Astrocyte (in vitro differentiated cells and primary cell): ENCODE measurements around the gene ARR3. TPM values are rescaled to one million over a fixed set of nuclear protein-coding genes. Genes with fewer than 3 reads are reported as not detected.

Experiments used
- DNase-seq: peaks from one replicate; pipeline ENCODE4 v3.0.0-alpha.2; 2010; ENCODE audit warnings: low read depth
- FAIRE-seq: peaks from 2 replicates; lab custom pipeline; 2011; peaks lifted over from hg19 to GRCh38; lab: Jason Lieb, UNC
- H2AFZ ChIP-seq: 2 replicates; pipeline ENCODE4 v1.6.0; 2012; ENCODE audit warnings: low read depth, low read length, inconsistent platforms
- H3K27ac ChIP-seq: 2 replicates; pipeline ENCODE4 v1.5.1; 2011; ENCODE audit warnings: low read depth, low read length, inconsistent platforms
- H3K27me3 ChIP-seq: 2 replicates; pipeline ENCODE4 v1.6.0; 2011; ENCODE audit warnings: low read length, inconsistent platforms; ENCODE audit not compliant: insufficient read depth
- H3K36me3 ChIP-seq: 2 replicates; pipeline ENCODE4 v1.5.1; 2011; ENCODE audit warnings: low read length, inconsistent platforms; ENCODE audit not compliant: insufficient read depth
- H3K4me1 ChIP-seq: 2 replicates; pipeline ENCODE4 v1.5.1; 2011; ENCODE audit warnings: low read length, inconsistent platforms; ENCODE audit not compliant: insufficient read depth
- H3K4me2 ChIP-seq: 2 replicates; pipeline ENCODE4 v1.6.0; 2012; ENCODE audit warnings: low read length, inconsistent platforms
- H3K4me3 ChIP-seq: 2 replicates; pipeline ENCODE4 v1.5.1; 2011; ENCODE audit warnings: low read depth, mild to moderate bottlenecking, low read length, inconsistent platforms; ENCODE audit not compliant: insufficient read depth
- H3K79me2 ChIP-seq: 2 replicates; pipeline ENCODE4 v1.6.0; 2012; ENCODE audit warnings: mild to moderate bottlenecking, low read length, inconsistent platforms; ENCODE audit not compliant: insufficient read depth
- H3K9ac ChIP-seq: 2 replicates; pipeline ENCODE4 v1.6.0; 2012; ENCODE audit warnings: mild to moderate bottlenecking, low read length, inconsistent platforms
- H3K9me3 ChIP-seq: 2 replicates; pipeline ENCODE4 v1.5.1; 2012; ENCODE audit warnings: low read depth, mild to moderate bottlenecking, low read length, inconsistent platforms; ENCODE audit not compliant: insufficient read depth
- H4K20me1 ChIP-seq: 2 replicates; pipeline ENCODE4 v1.6.0; 2012; ENCODE audit warnings: low read length, inconsistent platforms; ENCODE audit not compliant: insufficient read depth
- H3K27ac Mint-ChIP-seq: one replicate; pipeline ENCODE4 v1.8.0; 2021; ENCODE audit warnings: mild to moderate bottlenecking, mixed read lengths; ENCODE audit not compliant: unreplicated experiment
- H3K27me3 Mint-ChIP-seq: one replicate; pipeline ENCODE4 v1.8.0; 2021; ENCODE audit warnings: low read depth, mixed read lengths; ENCODE audit not compliant: unreplicated experiment
- H3K36me3 Mint-ChIP-seq: one replicate; pipeline ENCODE4 v1.8.0; 2021; ENCODE audit warnings: low read depth, mixed read lengths; ENCODE audit not compliant: unreplicated experiment
- H3K4me1 Mint-ChIP-seq: one replicate; pipeline ENCODE4 v1.8.0; 2021; ENCODE audit warnings: low read depth, mixed read lengths; ENCODE audit not compliant: unreplicated experiment
- H3K4me3 Mint-ChIP-seq: one replicate; pipeline ENCODE4 v1.8.0; 2021; ENCODE audit warnings: mild to moderate bottlenecking, moderate library complexity, mixed read lengths; ENCODE audit not compliant: unreplicated experiment
- H3K9me3 Mint-ChIP-seq: one replicate; pipeline ENCODE4 v1.8.0; 2021; ENCODE audit warnings: mild to moderate bottlenecking, mixed read lengths; ENCODE audit not compliant: unreplicated experiment
- CTCF ChIP-seq: IDR thresholded peaks from 2 replicates; pipeline ENCODE4 v1.5.1; 2011; ENCODE audit warnings: low read depth, mild to moderate bottlenecking, inconsistent platforms, low read length, moderate library complexity; ENCODE audit not compliant: insufficient read depth
- EZH2 ChIP-seq: IDR thresholded peaks from 2 replicates; pipeline ENCODE4 v1.6.1; 2012; ENCODE audit warnings: mild to moderate bottlenecking, low read length, inconsistent platforms; ENCODE audit not compliant: insufficient read depth
- total RNA-seq: library from RNA; stranded (reverse); gene quantifications from 2 replicates; pipeline ENCODE4 v1.2.1, GENCODE V29; 2021

ARR3 gene
- total RNA-seq, 1 donor from 2014 or later: not detected

GRCh38 chrX:70244881-70245280 is 23.3 kb upstream of the ARR3 start:
- Histone ChIP-seq H3K27me3 (no peaks in the 10 kb centered on the region), H4K20me1 (no peaks in the 10 kb centered on the region), H3K4me3 (no peak overlapping the region), H2AFZ (no peak overlapping the region), H3K9ac (no peak overlapping the region), H3K4me1 (no peaks in the 10 kb centered on the region), H3K4me2 (no peak overlapping the region), H3K27ac (no peak overlapping the region), H3K9me3 (no peaks in the 10 kb centered on the region), H3K36me3 (no peaks in the 10 kb centered on the region), H3K79me2 (no peaks in the 10 kb centered on the region)
- peak; percentile 20 for DNase-seq
- H3K27me3 Mint-ChIP-seq: no peaks in the 10 kb centered on the region
- no peaks in the 10 kb centered on the region for H3K9me3 Mint-ChIP-seq
- H3K4me1 Mint-ChIP-seq: no peaks in the 10 kb centered on the region
- H3K36me3 Mint-ChIP-seq: no peaks in the 10 kb centered on the region
- TF ChIP-seq EZH2 (no peak), CTCF (no peak)
- H3K27ac Mint-ChIP-seq: no peak overlapping the region
- H3K4me3 Mint-ChIP-seq: no peak overlapping the region
- FAIRE-seq: no peak

GRCh38 chrX:70247252-70247651 is 20.9 kb upstream of the ARR3 start:
- TF ChIP-seq CTCF (no peak), EZH2 (no peak)
- Mint-ChIP-seq H3K9me3 (no peaks in the 10 kb centered on the region), H3K4me3 (no peak overlapping the region), H3K4me1 (no peaks in the 10 kb centered on the region), H3K27ac (no peak overlapping the region), H3K36me3 (no peaks in the 10 kb centered on the region), H3K27me3 (no peaks in the 10 kb centered on the region)
- Histone ChIP-seq H3K4me1 (no peaks in the 10 kb centered on the region), H3K4me3 (no peak overlapping the region), H3K27ac (no peak overlapping the region), H4K20me1 (no peaks in the 10 kb centered on the region), H3K4me2 (no peak overlapping the region), H3K79me2 (no peaks in the 10 kb centered on the region), H3K27me3 (no peaks in the 10 kb centered on the region), H3K36me3 (no peaks in the 10 kb centered on the region), H2AFZ (no peak overlapping the region), H3K9me3 (no peaks in the 10 kb centered on the region), H3K9ac (no peak overlapping the region)
- no peak for DNase-seq
- FAIRE-seq: peak; percentile 66

- H3K9me3 ChIP-seq: no peaks in the 10 kb centered on the region
- Mint-ChIP-seq H3K27me3 (no peaks in the 10 kb centered on the region), H3K9me3 (no peaks in the 10 kb centered on the region), H3K4me1 (peaks cover 19% of the 10 kb centered on the region), H3K27ac (no peak overlapping the region), H3K4me3 (no peak overlapping the region), H3K36me3 (no peaks in the 10 kb centered on the region)
- peak; percentile 34 for FAIRE-seq
- H3K36me3 ChIP-seq: no peaks in the 10 kb centered on the region
- no peak overlapping the region for H3K4me2 ChIP-seq
- H3K4me1 ChIP-seq: no peaks in the 10 kb centered on the region
- no peak for DNase-seq
- no peak overlapping the region for H2AFZ ChIP-seq
- no peaks in the 10 kb centered on the region for H3K27me3 ChIP-seq
- H3K79me2 ChIP-seq: no peaks in the 10 kb centered on the region
- no peak overlapping the region for H3K27ac ChIP-seq
- TF ChIP-seq EZH2 (no peak), CTCF (no peak)
- no peak overlapping the region for H3K9ac ChIP-seq
- H3K4me3 ChIP-seq: no peak overlapping the region
- no peaks in the 10 kb centered on the region for H4K20me1 ChIP-seq
These were observed 15.6 kb upstream of the ARR3 start for GRCh38 chrX:70252491-70252890.
